Left ventricle myocardium inferior (tissue), 1 donor: ENCODE measurements around the gene GRIN3B. TPM values are rescaled to one million over a fixed set of nuclear protein-coding genes. Genes with fewer than 3 reads are reported as not detected.

Experiments used
- DNase-seq: peaks from one replicate; pipeline ENCODE4 v3.0.0-alpha.2; 2020
- H3K27ac ChIP-seq: fragments of 200-600 bp; replicated peaks from 2 replicates; pipeline ENCODE4 v1.8.0; 2021
- H3K27me3 ChIP-seq: fragments of 200-600 bp; 2 replicates; pipeline ENCODE4 v1.8.0; 2021; ENCODE audit warnings: low read depth
- H3K36me3 ChIP-seq: fragments of 200-600 bp; 2 replicates; pipeline ENCODE4 v1.8.0; 2021
- H3K4me1 ChIP-seq: fragments of 200-600 bp; 2 replicates; pipeline ENCODE4 v1.8.0; 2021
- H3K4me3 ChIP-seq: fragments of 200-600 bp; 2 replicates; pipeline ENCODE4 v1.8.0; 2021; ENCODE audit warnings: mild to moderate bottlenecking, moderate library complexity
- H3K9me3 ChIP-seq: fragments of 200-600 bp; replicated peaks from 2 replicates; pipeline ENCODE4 v1.8.0; 2021
- CTCF ChIP-seq: fragments of 200-600 bp; IDR thresholded peaks from 2 replicates; pipeline ENCODE4 v1.8.0; 2021; ENCODE audit warnings: antibody characterized with exemption, mild to moderate bottlenecking, borderline replicate concordance
- intact Hi-C: fragments of 100-400 bp; cut with micrococcal nuclease; formaldehyde crosslinking; loops from one replicate; pipeline ENCODE4 v1.11.0; 2022
- total RNA-seq: library from RNA; stranded (reverse); fragmentation: NEBNext Ultra II Directional; extraction: Animal tissue kit (Norgen Biotek cat#: 25700); gene quantifications from one replicate; pipeline ENCODE4 v1.2.1, GENCODE V29; 2021
- donor health status: DM: no; HTN: yes; CAD: no; lungs with severe emphysema.

The GRIN3B gene
- total RNA-seq, 1 donor from 2014 or later, result not detected

- Histone ChIP-seq H3K4me1 (peaks cover 65% of the 10 kb centered on the region), H3K27ac (peak overlapping the region; percentile 94), H3K4me3 (peak overlapping the region; percentile 84), H3K9me3 (no peaks in the 10 kb centered on the region), H3K27me3 (no peaks in the 10 kb centered on the region), H3K36me3 (peaks cover 5% of the 10 kb centered on the region)
- no peak for TF ChIP-seq CTCF
- intact Hi-C loops, result loop anchor here (5.0 kb wide), 1 partner anchor 75 kb away; the partner anchor contains the start of gene GPX4
- peak; percentile 18 for DNase-seq
These were observed 26.8 kb downstream of the GRIN3B start for GRCh38 chr19:1026783-1027649.

- Histone ChIP-seq H3K4me3 (peak overlapping the region; percentile 84), H3K27ac (peak overlapping the region; percentile 94), H3K36me3 (peaks cover 12% of the 10 kb centered on the region), H3K9me3 (no peaks in the 10 kb centered on the region), H3K4me1 (peaks cover 58% of the 10 kb centered on the region), H3K27me3 (no peaks in the 10 kb centered on the region)
- no peak for TF ChIP-seq CTCF
- intact Hi-C loops, result loop anchor here (5.0 kb wide), 1 partner anchor 75 kb away; the partner anchor contains the start of gene GPX4
- DNase-seq, result peak; percentile 18
These were observed 27.4 kb downstream of the GRIN3B start for GRCh38 chr19:1027650-1028061.

- intact Hi-C loops, result loop anchor here (5.0 kb wide), 1 partner anchor 74 kb away; the partner anchor contains the start of gene GPX4
These were observed 28.1 kb downstream of the GRIN3B start for GRCh38 chr19:1028062-1028926.

GRCh38 chr19:1032264-1032867, 32.1 kb downstream of the GRIN3B start:
- TF ChIP-seq CTCF, result no peak
- Histone ChIP-seq H3K27ac (no peak overlapping the region), H3K36me3 (peaks cover 40% of the 10 kb centered on the region), H3K9me3 (no peaks in the 10 kb centered on the region), H3K27me3 (no peaks in the 10 kb centered on the region), H3K4me1 (peaks cover 31% of the 10 kb centered on the region), H3K4me3 (no peak overlapping the region)
- DNase-seq, result no peak
- intact Hi-C loops, result no loop called here

More at GRCh38 chr19:1028062-1028926, 28.1 kb downstream of the GRIN3B start:
- Histone ChIP-seq H3K4me3 (peak overlapping the region; percentile 84), H3K27ac (peak overlapping the region; percentile 94), H3K36me3 (peaks cover 18% of the 10 kb centered on the region), H3K27me3 (no peaks in the 10 kb centered on the region), H3K9me3 (no peaks in the 10 kb centered on the region), H3K4me1 (peaks cover 52% of the 10 kb centered on the region)
- TF ChIP-seq CTCF, result no peak
- peak; percentile 61 for DNase-seq
